Kidney epithelial cell (primary cell): Measurements from ENCODE around the gene C2orf69. TPM values are rescaled to one million over a fixed set of nuclear protein-coding genes. Genes with fewer than 3 reads are reported as not detected.
A peak's percentile ranks its signal among the peaks of the same experiment; 100 is the strongest.

Source experiments
- DNase-seq: peaks from one replicate; pipeline ENCODE4 v3.0.0-alpha.2; 2010; ENCODE audit warnings: low read depth
- H3K27me3 ChIP-seq: 2 replicates; pipeline ENCODE4 v1.6.0; 2011; ENCODE audit warnings: low read length; ENCODE audit not compliant: control insufficient read depth, insufficient read depth
- H3K36me3 ChIP-seq: 2 replicates; pipeline ENCODE4 v1.5.1; 2011; ENCODE audit warnings: low read length; ENCODE audit not compliant: control insufficient read depth, insufficient read depth
- H3K4me3 ChIP-seq: 2 replicates; pipeline ENCODE4 v1.5.1; 2011; ENCODE audit warnings: low read depth, mild to moderate bottlenecking, control low read depth, low read length
- CTCF ChIP-seq: IDR thresholded peaks from 2 replicates; pipeline ENCODE4 v1.5.1; 2011; ENCODE audit warnings: mild to moderate bottlenecking, moderate library complexity, low read length, control low read depth, inconsistent platforms; ENCODE audit not compliant: insufficient read depth, poor library complexity, severe bottlenecking
- total RNA-seq: library from RNA; depleted of rRNA; stranded (reverse); fragments of >200 nt; gene quantifications from 2 replicates; pipeline ENCODE4 v1.2.3, GENCODE V29; 2015

The C2orf69 gene
- total RNA-seq, 1 donor from 2014 or later = 13.0 TPM

GRCh38 chr2:199932312-199932855, 21.3 kb downstream of the C2orf69 start:
- Histone ChIP-seq H3K36me3 (no peaks in the 10 kb centered on the region), H3K27me3 (no peaks in the 10 kb centered on the region), H3K4me3 (no peak overlapping the region)
- DNase-seq = no peak
- no peak for TF ChIP-seq CTCF

- TF ChIP-seq CTCF = no peak
- Histone ChIP-seq H3K4me3 (no peak overlapping the region), H3K36me3 (no peaks in the 10 kb centered on the region)
Measured at GRCh38 chr2:199933466-199933865, 22.4 kb downstream of the C2orf69 start.

DNA sequence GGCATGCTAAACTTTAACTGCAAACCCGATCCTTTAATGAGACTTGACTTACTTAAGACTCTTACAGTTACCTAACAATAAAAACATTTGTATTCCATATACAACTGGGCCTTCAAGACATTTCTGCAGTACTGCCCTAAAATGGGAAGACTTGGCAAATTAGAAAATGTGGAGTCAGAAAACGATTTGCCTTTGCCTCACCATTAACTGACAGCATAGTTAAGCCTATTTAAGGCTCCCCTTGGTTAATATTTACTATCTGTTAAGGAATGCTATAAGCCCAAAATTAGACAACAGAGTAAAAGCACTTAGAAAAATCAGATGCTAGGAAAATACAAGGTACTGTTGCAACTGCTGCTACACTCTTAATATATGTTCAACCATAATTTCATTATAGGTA, 25.5 kb downstream of the C2orf69 start:
- no peaks in the 10 kb centered on the region for H3K36me3 ChIP-seq
- DNase-seq = no peak
- H3K4me3 ChIP-seq = no peak overlapping the region
- no peaks in the 10 kb centered on the region for H3K27me3 ChIP-seq
- TF ChIP-seq CTCF = no peak

More at GRCh38 chr2:199933466-199933865, 22.4 kb downstream of the C2orf69 start:
- no peak for DNase-seq
- no peaks in the 10 kb centered on the region for H3K27me3 ChIP-seq

- TF ChIP-seq CTCF = peak; percentile 13
- DNase-seq = no peak
- no peaks in the 10 kb centered on the region for H3K27me3 ChIP-seq
- H3K4me3 ChIP-seq = no peak overlapping the region
- no peaks in the 10 kb centered on the region for H3K36me3 ChIP-seq
Measured at GRCh38 chr2:199940373-199940772, 29.3 kb downstream of the C2orf69 start.

GRCh38 chr2:199943373-199943772, 32.3 kb downstream of the C2orf69 start:
- no peak for TF ChIP-seq CTCF

DNA sequence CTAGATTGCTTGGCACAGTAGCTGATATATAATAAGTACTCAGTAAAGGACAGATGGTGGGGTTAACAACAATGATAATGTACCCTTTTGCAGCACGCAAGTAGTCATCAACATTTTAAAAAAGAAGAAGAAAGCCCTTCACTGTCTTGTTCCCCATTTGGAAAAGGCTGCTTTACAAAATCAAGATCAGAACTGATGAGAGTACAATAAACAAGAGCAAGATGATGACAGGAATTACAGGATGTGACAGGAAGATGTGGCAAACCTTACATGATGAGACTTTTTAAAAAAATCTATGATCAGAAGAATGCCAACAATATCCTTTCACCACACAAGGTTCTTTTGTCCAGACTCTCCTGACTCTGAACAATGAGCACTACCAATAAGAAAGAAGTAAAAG, 35.1 kb downstream of the C2orf69 start:
- DNase-seq = no peak
- TF ChIP-seq CTCF = no peak
- H3K27me3 ChIP-seq = no peaks in the 10 kb centered on the region
- H3K4me3 ChIP-seq = no peak overlapping the region
- no peaks in the 10 kb centered on the region for H3K36me3 ChIP-seq

More at GRCh38 chr2:199943373-199943772, 32.3 kb downstream of the C2orf69 start:
- H3K4me3 ChIP-seq = no peak overlapping the region
- H3K27me3 ChIP-seq = no peaks in the 10 kb centered on the region
- DNase-seq = no peak
- H3K36me3 ChIP-seq = no peaks in the 10 kb centered on the region
